DOHH2 (cell line): ENCODE data around the gene GALNT18.

ENCODE experiments used
- CTCF ChIP-seq: fragments of 200-600 bp; sonication (generic); IDR thresholded peaks from one replicate; pipeline ENCODE4 v1.5.1; 2014; ENCODE audit warnings: antibody characterized with exemption, mild to moderate bottlenecking, low read depth, low read length; ENCODE audit not compliant: poor library complexity, severe bottlenecking
- EZH2phosphoT487 ChIP-seq: fragments of 200-600 bp; sonication (generic); IDR thresholded peaks from 2 replicates; pipeline ENCODE4 v1.6.1; 2017; ENCODE audit warnings: borderline replicate concordance, mild to moderate bottlenecking, antibody characterized with exemption, low read length, moderate library complexity, mixed read lengths

- no peak for TF ChIP-seq EZH2phosphoT487
- no peak for TF ChIP-seq CTCF
These were observed 13.0 kb downstream of the GALNT18 start for GRCh38 chr11:11608783-11609232.
